A549 (cell line): ENCODE data around the gene MYMK. TPM values are rescaled to one million over a fixed set of nuclear protein-coding genes. Genes with fewer than 3 reads are reported as not detected.

Experiments used
- ATAC-seq, 2 experiments: fragments of 200-7000 bp in 1 of 2; fragments of >200 bp in 1 of 2; cut with Nextera tagmentation in 1 of 2; cut with Tn5 transposase in 1 of 2; 3 replicates each; pipeline versions ENCODE4 v1.8.0 to v1.9.1; 2018 to 2020; ENCODE audit warnings: mild to moderate bottlenecking in 1 of 2, moderate library complexity in 1 of 2
- CTCF ChIA-PET: fragments of 300-600 bp; sonication (Branson Sonifier 250); formaldehyde crosslinking; extraction: SDS; loops from one replicate; lab custom pipeline; 2021; ENCODE audit warnings: antibody characterized with exemption, inconsistent platforms; lab: Yijun Ruan, JAX
- POLR2A ChIA-PET: fragments of 350-600 bp; formaldehyde crosslinking; extraction: SDS; loops from one replicate; lab custom pipeline; 2021; ENCODE audit warnings: antibody characterized with exemption, inconsistent platforms; lab: Yijun Ruan, JAX
- DNase-seq, 2 experiments: peaks; one replicate each; pipeline versions ENCODE4 v3.0.0 to v3.0.0-alpha.2; 2011 to 2016; ENCODE audit warnings: low read depth in 1 of 2, low spot score in 1 of 2
- FAIRE-seq: peaks from 2 replicates; lab custom pipeline; 2011; peaks lifted over from hg19 to GRCh38; lab: Jason Lieb, UNC
- H3K27ac ChIP-seq, 2 experiments: fragments of >200 bp; sonication (Bioruptor Twin); formaldehyde crosslinking; 3 replicates each; pipeline ENCODE4 v1.5.1; 2016 to 2017
- H3K4me1 ChIP-seq: fragments of >200 bp; sonication (Bioruptor Twin); formaldehyde crosslinking; 3 replicates; pipeline ENCODE4 v1.6.1; 2016
- H3K4me2 ChIP-seq: fragments of >200 bp; sonication (Bioruptor Twin); formaldehyde crosslinking; 3 replicates; pipeline ENCODE4 v1.6.1; 2016
- H3K4me3 ChIP-seq: fragments of >200 bp; sonication (Bioruptor Twin); formaldehyde crosslinking; 3 replicates; pipeline ENCODE4 v1.5.1; 2016
- H3K9me3 ChIP-seq: fragments of >200 bp; sonication (Bioruptor Twin); formaldehyde crosslinking; 3 replicates; pipeline ENCODE4 v1.6.1; 2016
- BHLHE40 ChIP-seq: IDR thresholded peaks from 2 replicates; pipeline ENCODE4 v1.6.1; 2012; ENCODE audit warnings: low read depth, low read length, inconsistent platforms
- CBX2 ChIP-seq: fragments of 200-600 bp; sonication (generic); IDR thresholded peaks from 2 replicates; pipeline ENCODE4 v1.6.1; 2016; ENCODE audit warnings: low read depth, mild to moderate bottlenecking, borderline replicate concordance
- CBX8 ChIP-seq: fragments of 200-600 bp; sonication (generic); IDR thresholded peaks from 2 replicates; pipeline ENCODE4 v1.6.1; 2016
- CEBPB ChIP-seq, 2 experiments: fragments of >200 bp in 1 of 2; sonication (Bioruptor Twin) in 1 of 2; formaldehyde crosslinking in 1 of 2; IDR thresholded peaks; 2 replicates each; pipeline ENCODE4 v1.6.1; 2012 to 2016
- CHD4 ChIP-seq: fragments of 200-600 bp; sonication (generic); IDR thresholded peaks from 2 replicates; pipeline ENCODE4 v1.6.1; 2016; ENCODE audit warnings: antibody characterized with exemption, mild to moderate bottlenecking, borderline replicate concordance
- EHMT2 ChIP-seq: fragments of 200-600 bp; sonication (generic); IDR thresholded peaks from 2 replicates; pipeline ENCODE4 v1.6.1; 2016; ENCODE audit warnings: antibody characterized with exemption, low read depth, mild to moderate bottlenecking, moderate library complexity
- ESRRA ChIP-seq: fragments of 150-350 bp; IDR thresholded peaks from 2 replicates; pipeline ENCODE4 v1.6.1; 2014; ENCODE audit warnings: mild to moderate bottlenecking, low read length, borderline replicate concordance
- GATA3 ChIP-seq: IDR thresholded peaks from 2 replicates; pipeline ENCODE4 v1.6.1; 2012; ENCODE audit warnings: borderline replicate concordance
- HEYL ChIP-seq: fragments of 250-450 bp; sonication (Bioruptor Pico); IDR thresholded peaks from 2 replicates; pipeline ENCODE4 v1.8.0; 2021; ENCODE audit warnings: mild to moderate bottlenecking, moderate library complexity
- HOXB13 ChIP-seq: fragments of 250-450 bp; sonication (Bioruptor Pico); IDR thresholded peaks from 2 replicates; pipeline ENCODE4 v1.5.0; 2020; ENCODE audit warnings: low read depth, mild to moderate bottlenecking, moderate library complexity
- KDM5A ChIP-seq: fragments of 200-600 bp; sonication (generic); IDR thresholded peaks from 2 replicates; pipeline ENCODE4 v1.6.1; 2016; ENCODE audit warnings: antibody characterized with exemption, mild to moderate bottlenecking
- MYC ChIP-seq: IDR thresholded peaks from 2 replicates; pipeline ENCODE4 v1.6.1; 2012; ENCODE audit warnings: mild to moderate bottlenecking, inconsistent platforms, low read length, improper control_type of control experiment, borderline replicate concordance
- NFE2L2 ChIP-seq: fragments of 150-350 bp; conservative IDR thresholded peaks from 2 replicates; pipeline ENCODE4 v1.6.1; 2014; ENCODE audit warnings: low read length
- POLR2A ChIP-seq: IDR thresholded peaks from 2 replicates; pipeline ENCODE4 v1.6.1; 2012; ENCODE audit warnings: mild to moderate bottlenecking, low read length
- POLR2AphosphoS2 ChIP-seq: conservative IDR thresholded peaks from 2 replicates; pipeline ENCODE4 v1.6.1; 2012; ENCODE audit warnings: low read length, improper control_type of control experiment, inconsistent platforms
- RAD21 ChIP-seq, 2 experiments: fragments of >200 bp in 1 of 2; sonication (Bioruptor Twin) in 1 of 2; formaldehyde crosslinking in 1 of 2; IDR thresholded peaks in 1 of 2; conservative IDR thresholded peaks in 1 of 2; 2 replicates in 1 of 2; 3 replicates in 1 of 2; pipeline ENCODE4 v1.6.1; 2012 to 2018; ENCODE audit warnings: inconsistent platforms in 1 of 2
- RARB ChIP-seq: fragments of 250-450 bp; sonication (Bioruptor Pico); IDR thresholded peaks from 2 replicates; pipeline ENCODE4 v1.8.0; 2021; ENCODE audit warnings: mild to moderate bottlenecking, moderate library complexity
- RCOR1 ChIP-seq: fragments of 150-350 bp; IDR thresholded peaks from 2 replicates; pipeline ENCODE4 v1.6.1; 2014; ENCODE audit warnings: antibody characterized with exemption, low read length, low read depth
- TP53 ChIP-seq: fragments of 250-450 bp; sonication (Bioruptor Pico); IDR thresholded peaks from 2 replicates; pipeline ENCODE4 v1.5.0; 2021; ENCODE audit warnings: mild to moderate bottlenecking, moderate library complexity
- ZC3H11A ChIP-seq: fragments of 450-650 bp; IDR thresholded peaks from 2 replicates; pipeline ENCODE4 v1.6.1; 2014; ENCODE audit warnings: antibody characterized with exemption, mild to moderate bottlenecking
- ZNF302 ChIP-seq: fragments of 250-450 bp; sonication (Bioruptor Pico); IDR thresholded peaks from 2 replicates; pipeline ENCODE4 v1.9.0; 2021; ENCODE audit warnings: inconsistent platforms, mild to moderate bottlenecking, moderate library complexity
- ZSCAN20 ChIP-seq: fragments of 250-450 bp; sonication (Bioruptor Pico); IDR thresholded peaks from 2 replicates; pipeline ENCODE4 v1.8.0; 2022; ENCODE audit warnings: mild to moderate bottlenecking, moderate library complexity
- WGBS: methylation state at CpG from one replicate; pipeline ENCODE4 v1.1.6; 2017; ENCODE audit errors: missing lambda C conversion rate; 5-methylcytosine and 5-hydroxymethylcytosine counted together
- polyA plus RNA-seq, 4 experiments: library from polyadenylated mRNA; depleted of rRNA in 3 of 4; stranded (reverse); fragments of >200 nt; fragmentation: RNase III in 1 of 4; extraction: RNeasy Plus Mini Kit Qiagen cat#74134 plus additional on column Dnase treatment in 1 of 4; gene quantifications; 2 replicates in 3 of 4; 3 replicates in 1 of 4; pipeline ENCODE4 v1.2.3, GENCODE V29; 2011 to 2017
- TF ChIP-seq, protein P1 (sequence below): fragments of 450-650 bp; IDR thresholded peaks from 2 replicates; pipeline ENCODE4 v1.6.1; 2014; ENCODE audit warnings: antibody characterized with exemption
- TF ChIP-seq, protein P2 (sequence below): fragments of 250-450 bp; sonication (Bioruptor Pico); IDR thresholded peaks from 2 replicates; pipeline ENCODE4 v1.5.0; 2021; ENCODE audit warnings: mild to moderate bottlenecking, moderate library complexity, borderline replicate concordance
- TF ChIP-seq, protein P3 (sequence below): fragments of >200 bp; sonication (Bioruptor Twin); formaldehyde crosslinking; IDR thresholded peaks from 3 replicates; pipeline ENCODE4 v1.6.1; 2016

Gene MYMK
- polyA plus RNA-seq, 2 of the 4 experiments (the other 2 are of a cell fraction) = not detected

DNA sequence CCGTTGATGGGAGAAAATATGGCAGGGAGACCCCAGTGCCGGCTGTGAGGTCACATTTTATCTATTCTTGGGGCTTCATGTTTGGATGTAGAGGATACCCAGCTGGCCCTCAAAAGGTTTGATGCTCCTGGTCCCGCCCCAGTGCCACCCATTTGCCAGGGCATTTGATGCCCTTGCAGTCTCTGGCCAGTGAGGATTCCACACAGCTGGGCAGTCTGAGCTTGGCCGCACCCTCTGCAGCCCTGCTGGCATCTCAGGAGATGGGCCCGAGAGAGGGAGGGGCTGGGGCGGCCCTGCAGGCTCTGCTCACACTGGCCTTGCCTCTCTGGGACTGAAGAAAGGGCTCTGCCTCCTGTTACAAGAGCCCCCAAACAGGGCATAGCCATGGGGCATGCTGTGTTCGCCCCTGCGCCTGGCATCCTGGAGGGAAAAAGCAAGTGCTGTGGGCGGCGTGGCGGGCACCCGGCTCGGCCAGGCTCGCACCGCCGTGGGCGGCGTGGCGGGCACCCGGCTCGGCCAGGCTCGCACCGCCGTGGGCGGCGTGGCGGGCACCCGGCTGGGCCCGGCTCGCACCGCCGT, 37.3 kb upstream of the MYMK start (continued):
- no peak for TF ChIP-seq NFE2L2
- no peak for TF ChIP-seq ZSCAN20
- TF ChIP-seq ZNF302 (CRISPR knock-in tag) = no peak

DNA sequence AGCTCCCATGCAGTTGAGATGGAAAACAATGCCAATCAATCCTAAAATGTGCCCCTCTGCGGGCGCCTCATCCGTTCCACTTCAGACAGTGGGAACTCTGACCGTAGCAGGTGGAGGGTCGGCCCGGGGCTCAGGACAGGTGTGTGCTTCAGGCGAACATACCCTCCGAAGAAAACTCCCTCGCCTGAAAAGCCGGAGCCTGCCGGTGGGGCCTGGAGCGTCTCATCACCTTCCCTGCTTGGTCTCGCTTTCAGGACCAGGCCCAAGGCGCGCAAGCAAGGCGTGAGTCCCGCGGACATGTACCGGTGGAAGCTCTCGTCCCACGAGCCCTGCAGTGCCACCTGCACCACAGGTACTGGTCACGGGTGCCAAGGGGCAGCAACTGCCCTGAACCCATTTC, 36.2 kb upstream of the MYMK start:
- peaks cover 9% of the 10 kb centered on the region; the same call in 2 of the 3 replicates for H3K4me1 ChIP-seq
- no peak for DNase-seq
- no peak overlapping the region for H3K27ac ChIP-seq
- POLR2A ChIA-PET = no interaction called here
- no peaks in the 10 kb centered on the region for H3K9me3 ChIP-seq
- no peak for ATAC-seq
- H3K4me3 ChIP-seq = no peak overlapping the region
- no peak overlapping the region for H3K4me2 ChIP-seq
- TF ChIP-seq, protein P1, sequence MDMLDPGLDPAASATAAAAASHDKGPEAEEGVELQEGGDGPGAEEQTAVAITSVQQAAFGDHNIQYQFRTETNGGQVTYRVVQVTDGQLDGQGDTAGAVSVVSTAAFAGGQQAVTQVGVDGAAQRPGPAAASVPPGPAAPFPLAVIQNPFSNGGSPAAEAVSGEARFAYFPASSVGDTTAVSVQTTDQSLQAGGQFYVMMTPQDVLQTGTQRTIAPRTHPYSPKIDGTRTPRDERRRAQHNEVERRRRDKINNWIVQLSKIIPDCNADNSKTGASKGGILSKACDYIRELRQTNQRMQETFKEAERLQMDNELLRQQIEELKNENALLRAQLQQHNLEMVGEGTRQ = no peak
- TF ChIP-seq CEBPB (IDR thresholded peaks at IDR 0.05) = no peak
- no peak for TF ChIP-seq HOXB13 (CRISPR knock-in tag)
- TF ChIP-seq RARB (CRISPR knock-in tag) = no peak
- TF ChIP-seq KDM5A = no peak
- no peak for TF ChIP-seq RAD21 (conservative IDR thresholded peaks at IDR 0.05 in 1 of 2, IDR thresholded peaks at IDR 0.05 in 1 of 2)
- no peak for TF ChIP-seq POLR2A
- TF ChIP-seq ZC3H11A = no peak
- no peak for TF ChIP-seq CBX2
- no peak for TF ChIP-seq HEYL (CRISPR knock-in tag)
- no peak for TF ChIP-seq MYC
- no peak for TF ChIP-seq EHMT2
- TF ChIP-seq, protein P2, sequence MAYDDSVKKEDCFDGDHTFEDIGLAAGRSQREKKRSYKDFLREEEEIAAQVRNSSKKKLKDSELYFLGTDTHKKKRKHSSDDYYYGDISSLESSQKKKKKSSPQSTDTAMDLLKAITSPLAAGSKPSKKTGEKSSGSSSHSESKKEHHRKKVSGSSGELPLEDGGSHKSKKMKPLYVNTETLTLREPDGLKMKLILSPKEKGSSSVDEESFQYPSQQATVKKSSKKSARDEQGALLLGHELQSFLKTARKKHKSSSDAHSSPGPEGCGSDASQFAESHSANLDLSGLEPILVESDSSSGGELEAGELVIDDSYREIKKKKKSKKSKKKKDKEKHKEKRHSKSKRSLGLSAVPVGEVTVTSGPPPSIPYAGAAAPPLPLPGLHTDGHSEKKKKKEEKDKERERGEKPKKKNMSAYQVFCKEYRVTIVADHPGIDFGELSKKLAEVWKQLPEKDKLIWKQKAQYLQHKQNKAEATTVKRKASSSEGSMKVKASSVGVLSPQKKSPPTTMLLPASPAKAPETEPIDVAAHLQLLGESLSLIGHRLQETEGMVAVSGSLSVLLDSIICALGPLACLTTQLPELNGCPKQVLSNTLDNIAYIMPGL (CRISPR knock-in tag) = no peak
- no peak for TF ChIP-seq RCOR1
- 86% methylated on average over 18 of the region's 22 CpGs for WGBS
- CTCF ChIA-PET = interaction anchor here (0.7 to 2.3 kb wide), 3 partner anchors 27 to 182 kb away, joined by 3 to 6 read pairs (median 3); no protein-coding TSS in a partner anchor
- no peak for FAIRE-seq

DNA sequence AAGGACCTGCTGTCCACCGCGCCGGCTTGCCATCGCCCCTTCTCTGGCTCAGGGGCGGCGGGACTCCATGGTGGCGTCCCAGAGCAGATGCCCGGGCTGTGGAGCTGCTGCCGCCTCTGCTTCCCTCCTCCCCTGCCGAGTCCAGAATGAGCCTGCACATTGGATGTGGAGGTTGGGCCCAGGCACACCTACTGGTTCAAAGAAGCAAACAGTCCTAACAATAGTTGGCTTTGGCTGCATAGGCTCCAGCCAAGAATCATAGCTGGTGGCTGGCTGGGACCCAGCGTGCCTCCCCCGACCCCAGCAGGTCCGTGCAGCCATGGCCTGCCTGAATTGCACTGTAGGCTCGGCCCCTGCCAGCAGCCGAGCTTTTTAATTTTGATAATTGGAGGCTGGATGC, 35.6 kb upstream of the MYMK start:
- FAIRE-seq (no peak), ATAC-seq (no peak), DNase-seq (no peak)
- Histone ChIP-seq H3K9me3 (no peaks in the 10 kb centered on the region), H3K4me1 (peaks cover 9% of the 10 kb centered on the region; the same call in 2 of the 3 replicates), H3K4me2 (no peak overlapping the region), H3K4me3 (no peak overlapping the region), H3K27ac (no peak overlapping the region)
- ChIA-PET POLR2A (no interaction called here), CTCF (interaction anchor here (0.7 to 2.3 kb wide), 3 partner anchors 27 to 182 kb away, joined by 3 to 6 read pairs (median 3); no protein-coding TSS in a partner anchor)
- TF ChIP-seq, protein P3, sequence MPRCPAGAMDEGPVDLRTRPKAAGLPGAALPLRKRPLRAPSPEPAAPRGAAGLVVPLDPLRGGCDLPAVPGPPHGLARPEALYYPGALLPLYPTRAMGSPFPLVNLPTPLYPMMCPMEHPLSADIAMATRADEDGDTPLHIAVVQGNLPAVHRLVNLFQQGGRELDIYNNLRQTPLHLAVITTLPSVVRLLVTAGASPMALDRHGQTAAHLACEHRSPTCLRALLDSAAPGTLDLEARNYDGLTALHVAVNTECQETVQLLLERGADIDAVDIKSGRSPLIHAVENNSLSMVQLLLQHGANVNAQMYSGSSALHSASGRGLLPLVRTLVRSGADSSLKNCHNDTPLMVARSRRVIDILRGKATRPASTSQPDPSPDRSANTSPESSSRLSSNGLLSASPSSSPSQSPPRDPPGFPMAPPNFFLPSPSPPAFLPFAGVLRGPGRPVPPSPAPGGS = no peak
- no peak for TF ChIP-seq RARB (CRISPR knock-in tag)
- TF ChIP-seq CBX2 = no peak
- no peak for TF ChIP-seq POLR2AphosphoS2
- no peak for TF ChIP-seq POLR2A
- no peak for TF ChIP-seq CBX8
- no peak for TF ChIP-seq GATA3
- TF ChIP-seq BHLHE40 = no peak
- TF ChIP-seq HOXB13 (CRISPR knock-in tag) = no peak
- no peak for TF ChIP-seq TP53
- TF ChIP-seq CHD4 = no peak
- no peak for TF ChIP-seq ESRRA
- WGBS = 75% methylated on average over 11 of the region's 15 CpGs
